GM23248 (cell line): ENCODE measurements around the gene CHMP3.

Experiments used
- EZH2 ChIP-seq: fragments of 200-600 bp; sonication (generic); IDR thresholded peaks from 2 replicates; pipeline ENCODE4 v1.6.1; 2018; ENCODE audit warnings: antibody characterized with exemption, mild to moderate bottlenecking; ENCODE audit not compliant: insufficient read depth, poor library complexity, severe bottlenecking
- EZH2phosphoT487 ChIP-seq: fragments of 200-600 bp; sonication (generic); IDR thresholded peaks from 2 replicates; pipeline ENCODE4 v1.6.1; 2018; ENCODE audit warnings: antibody characterized with exemption, moderate library complexity, mild to moderate bottlenecking, low read depth; ENCODE audit not compliant: insufficient read depth

DNA sequence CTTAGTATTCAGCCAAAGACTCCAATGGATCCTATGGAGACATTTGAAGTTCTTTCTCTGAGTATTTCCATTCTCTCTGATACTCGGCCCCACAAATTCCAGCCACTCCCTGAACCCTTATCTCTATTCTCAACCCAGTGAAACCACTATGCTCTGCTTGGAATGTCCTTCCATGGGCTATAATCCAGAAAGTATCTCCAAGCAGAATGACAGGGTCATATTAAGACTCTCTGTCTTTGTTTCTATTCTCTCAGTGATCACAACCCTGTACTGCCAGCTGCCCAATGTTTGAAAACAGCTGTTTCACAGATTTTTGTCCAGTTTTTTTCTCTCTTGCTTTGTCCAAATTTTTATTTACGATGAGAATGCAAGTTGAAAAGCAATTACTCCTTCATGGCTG is 21.9 kb downstream of the CHMP3 start:
- TF ChIP-seq EZH2 (no peak), EZH2phosphoT487 (no peak)
